Natural killer cell treated with Interleukin-12 subunit alpha and Interleukin-12 subunit beta and Interleukin-15 and Interleukin-18, amount 100 ng/mL, for 72 hours (primary cell): ENCODE results near the gene CCPG1. TPM values are rescaled to one million over a fixed set of nuclear protein-coding genes. Genes with fewer than 3 reads are reported as not detected.

ENCODE experiments used
- ATAC-seq, 2 donors: fragments of 150-1000 bp; cut with Tn5 transposase in 1 of 2; sonication (Bioruptor Pico), chemical (Tn5 transposase) in 1 of 2; 2 replicates each; pipeline ENCODE4 v1.10.0; 2021
- DNase-seq: peaks from one replicate; pipeline ENCODE4 v3.0.0; 2022; ENCODE audit warnings: low spot score
- H3K27ac Mint-ChIP-seq, 2 donors: 1 replicate in 1 of 2; 2 replicates in 1 of 2; pipeline ENCODE4 v1.8.0; 2022; ENCODE audit warnings: mixed read lengths in 2 of 2, mild to moderate bottlenecking in 1 of 2, moderate library complexity in 1 of 2
- H3K27me3 Mint-ChIP-seq, 2 donors: 1 replicate in 1 of 2; 2 replicates in 1 of 2; pipeline ENCODE4 v1.8.0; 2022; ENCODE audit warnings: mixed read lengths in 2 of 2
- H3K36me3 Mint-ChIP-seq: one replicate; pipeline ENCODE4 v1.8.0; 2022; ENCODE audit warnings: mixed read lengths
- H3K4me1 Mint-ChIP-seq, 2 donors: 1 replicate in 1 of 2; 2 replicates in 1 of 2; pipeline ENCODE4 v1.8.0; 2022; ENCODE audit warnings: low read depth in 2 of 2, mixed read lengths in 2 of 2, mild to moderate bottlenecking in 1 of 2
- H3K4me3 Mint-ChIP-seq: one replicate; pipeline ENCODE4 v1.8.0; 2022; ENCODE audit warnings: mixed read lengths
- H3K9me3 Mint-ChIP-seq: 2 replicates; pipeline ENCODE4 v1.8.0; 2022; ENCODE audit warnings: mixed read lengths
- total RNA-seq, 2 donors: library from RNA; stranded (reverse); gene quantifications; one replicate each; pipeline ENCODE4 v1.2.3, GENCODE V29; 2022

Gene CCPG1
- total RNA-seq, 2 donors from 2014 or later: 22.5 to 36.9 TPM

- Mint-ChIP-seq H3K36me3 (peaks cover 19% of the 10 kb centered on the region), H3K27ac (peak overlapping the region in 1 of 2 donors; percentile 0), H3K9me3 (no peaks in the 10 kb centered on the region), H3K4me1 (no peaks in the 10 kb centered on the region), H3K4me3 (no peak overlapping the region), H3K27me3 (no peaks in the 10 kb centered on the region)
- ATAC-seq (no peak), DNase-seq (no peak)
Observed at GRCh38 chr15:55360256-55360655, 47.9 kb downstream of the CCPG1 start.

GRCh38 chr15:55358471-55358870 lies 49.7 kb downstream of the CCPG1 start:
- no peaks in the 10 kb centered on the region for H3K4me1 Mint-ChIP-seq
- H3K36me3 Mint-ChIP-seq: peaks cover 19% of the 10 kb centered on the region
- no peak for DNase-seq
- ATAC-seq: no peak
- no peak overlapping the region for H3K4me3 Mint-ChIP-seq
- H3K27me3 Mint-ChIP-seq: no peaks in the 10 kb centered on the region
- H3K9me3 Mint-ChIP-seq: no peaks in the 10 kb centered on the region
- no peak overlapping the region for H3K27ac Mint-ChIP-seq

GRCh38 chr15:55357774-55358173 lies 50.4 kb downstream of the CCPG1 start:
- no peak overlapping the region for H3K27ac Mint-ChIP-seq
- ATAC-seq: no peak
- peaks cover 19% of the 10 kb centered on the region for H3K36me3 Mint-ChIP-seq
- no peaks in the 10 kb centered on the region for H3K27me3 Mint-ChIP-seq
- no peak for DNase-seq
- no peak overlapping the region for H3K4me3 Mint-ChIP-seq
- H3K9me3 Mint-ChIP-seq: no peaks in the 10 kb centered on the region
- H3K4me1 Mint-ChIP-seq: no peaks in the 10 kb centered on the region

- Mint-ChIP-seq H3K4me3 (no peak overlapping the region), H3K27ac (no peak overlapping the region), H3K4me1 (no peaks in the 10 kb centered on the region), H3K9me3 (no peaks in the 10 kb centered on the region), H3K36me3 (peaks cover 19% of the 10 kb centered on the region), H3K27me3 (no peaks in the 10 kb centered on the region)
- no peak for ATAC-seq
- no peak for DNase-seq
Observed at GRCh38 chr15:55356985-55357585, 51.1 kb downstream of the CCPG1 start.

GRCh38 chr15:55353025-55353424 lies 55.1 kb downstream of the CCPG1 start:
- Mint-ChIP-seq H3K36me3 (peaks cover 10% of the 10 kb centered on the region), H3K4me3 (no peak overlapping the region), H3K9me3 (no peaks in the 10 kb centered on the region), H3K27me3 (no peaks in the 10 kb centered on the region), H3K4me1 (no peaks in the 10 kb centered on the region), H3K27ac (no peak overlapping the region)
- ATAC-seq: no peak
- DNase-seq: no peak

- Mint-ChIP-seq H3K27me3 (no peaks in the 10 kb centered on the region), H3K4me1 (no peaks in the 10 kb centered on the region), H3K9me3 (no peaks in the 10 kb centered on the region), H3K27ac (no peak overlapping the region), H3K4me3 (no peak overlapping the region), H3K36me3 (peaks cover 11% of the 10 kb centered on the region)
- ATAC-seq (no peak), DNase-seq (no peak)
Observed at GRCh38 chr15:55349282-55349681, 58.9 kb downstream of the CCPG1 start.

- H3K36me3 Mint-ChIP-seq: peaks cover 11% of the 10 kb centered on the region
- H3K27ac Mint-ChIP-seq: peak overlapping the region in 1 of 2 donors; percentile 59
- H3K27me3 Mint-ChIP-seq: no peaks in the 10 kb centered on the region
- H3K9me3 Mint-ChIP-seq: no peaks in the 10 kb centered on the region
- H3K4me3 Mint-ChIP-seq: no peak overlapping the region
- no peak for ATAC-seq
- no peak for DNase-seq
- H3K4me1 Mint-ChIP-seq: no peaks in the 10 kb centered on the region
Observed at GRCh38 chr15:55348281-55348778, 59.8 kb downstream of the CCPG1 start.

- Mint-ChIP-seq H3K4me3 (no peak overlapping the region), H3K27ac (peak overlapping the region in 1 of 2 donors; percentile 21), H3K27me3 (no peaks in the 10 kb centered on the region), H3K36me3 (peaks cover 11% of the 10 kb centered on the region), H3K4me1 (no peaks in the 10 kb centered on the region), H3K9me3 (no peaks in the 10 kb centered on the region)
- DNase-seq (no peak), ATAC-seq (no peak)
Observed at GRCh38 chr15:55344206-55344605, 64.0 kb downstream of the CCPG1 start.

- no peaks in the 10 kb centered on the region for H3K9me3 Mint-ChIP-seq
- DNase-seq (no peak), ATAC-seq (no peak)
- H3K27ac Mint-ChIP-seq: no peak overlapping the region
- no peaks in the 10 kb centered on the region for H3K27me3 Mint-ChIP-seq
- no peaks in the 10 kb centered on the region for H3K4me1 Mint-ChIP-seq
- peaks cover 11% of the 10 kb centered on the region for H3K36me3 Mint-ChIP-seq
- H3K4me3 Mint-ChIP-seq: no peak overlapping the region
Observed at GRCh38 chr15:55343168-55343567, 65.0 kb downstream of the CCPG1 start.

- no peak for DNase-seq
- no peak for ATAC-seq
- Mint-ChIP-seq H3K27ac (no peak overlapping the region), H3K4me3 (no peak overlapping the region), H3K36me3 (peaks cover 10% of the 10 kb centered on the region), H3K4me1 (peaks cover 0 to 8% of the 10 kb centered on the region in 2 donors), H3K27me3 (no peaks in the 10 kb centered on the region), H3K9me3 (no peaks in the 10 kb centered on the region)
Observed at GRCh38 chr15:55337160-55337559, 71.0 kb downstream of the CCPG1 start.

- Mint-ChIP-seq H3K4me1 (peaks cover 0 to 8% of the 10 kb centered on the region in 2 donors), H3K9me3 (no peaks in the 10 kb centered on the region), H3K27me3 (no peaks in the 10 kb centered on the region), H3K27ac (peak overlapping the region in 1 of 2 donors; percentile 45), H3K36me3 (peaks cover 17% of the 10 kb centered on the region), H3K4me3 (no peak overlapping the region)
- no peak for DNase-seq
- peak in 1 of 2 donors; percentile 56 for ATAC-seq
Observed at GRCh38 chr15:55334997-55335396, 73.2 kb downstream of the CCPG1 start.

GRCh38 chr15:55334371-55334770 lies 73.8 kb downstream of the CCPG1 start:
- H3K36me3 Mint-ChIP-seq: peaks cover 17% of the 10 kb centered on the region
- H3K9me3 Mint-ChIP-seq: no peaks in the 10 kb centered on the region
- H3K4me3 Mint-ChIP-seq: no peak overlapping the region
- H3K4me1 Mint-ChIP-seq: peaks cover 0 to 8% of the 10 kb centered on the region in 2 donors
- no peaks in the 10 kb centered on the region for H3K27me3 Mint-ChIP-seq
- DNase-seq (no peak), ATAC-seq (no peak)
- H3K27ac Mint-ChIP-seq: no peak overlapping the region

- Mint-ChIP-seq H3K9me3 (no peaks in the 10 kb centered on the region), H3K4me1 (peaks cover 3 to 8% of the 10 kb centered on the region in 2 donors), H3K27me3 (no peaks in the 10 kb centered on the region), H3K4me3 (no peak overlapping the region), H3K36me3 (peaks cover 13% of the 10 kb centered on the region), H3K27ac (no peak overlapping the region)
- no peak for DNase-seq
- no peak for ATAC-seq
Observed at GRCh38 chr15:55327387-55327786, 80.8 kb downstream of the CCPG1 start.

GRCh38 chr15:55322467-55322866 lies 85.7 kb downstream of the CCPG1 start:
- Mint-ChIP-seq H3K27me3 (no peaks in the 10 kb centered on the region), H3K27ac (peak overlapping the region; percentile 31 to 42), H3K4me1 (peaks cover 14 to 35% of the 10 kb centered on the region in 2 donors), H3K36me3 (peaks cover 17% of the 10 kb centered on the region), H3K9me3 (no peaks in the 10 kb centered on the region), H3K4me3 (no peak overlapping the region)
- ATAC-seq (no peak), DNase-seq (no peak)

- ATAC-seq (no peak), DNase-seq (no peak)
- Mint-ChIP-seq H3K27ac (no peak overlapping the region), H3K4me1 (peaks cover 19 to 43% of the 10 kb centered on the region in 2 donors), H3K4me3 (no peak overlapping the region), H3K9me3 (no peaks in the 10 kb centered on the region), H3K27me3 (no peaks in the 10 kb centered on the region), H3K36me3 (peaks cover 17% of the 10 kb centered on the region)
Observed at GRCh38 chr15:55320963-55321362, 87.2 kb downstream of the CCPG1 start.
